Ovary (tissue), 9 donors: ENCODE results near the gene NPDC1. TPM values are rescaled to one million over a fixed set of nuclear protein-coding genes. Genes with fewer than 3 reads are reported as not detected.

Experiments
- DNase-seq, 5 donors: peaks; one replicate each; pipeline ENCODE4 v3.0.0-alpha.2; 2019 to 2020
- H3K27ac ChIP-seq, 2 donors: fragments of 200-600 bp; one replicate each; pipeline versions ENCODE4 v1.5.1 to v1.8.0; 2019 to 2022
- H3K27me3 ChIP-seq: fragments of 200-600 bp; one replicate; pipeline ENCODE4 v1.8.0; 2022
- H3K36me3 ChIP-seq: fragments of 200-600 bp; sonication (generic); one replicate; pipeline ENCODE4 v1.5.1; 2019
- H3K4me1 ChIP-seq: one replicate; pipeline ENCODE4 v1.8.1; 2013; ENCODE audit warnings: mild to moderate bottlenecking, moderate library complexity; ENCODE audit not compliant: insufficient read depth
- H3K4me3 ChIP-seq: fragments of 200-600 bp; sonication (generic); one replicate; pipeline ENCODE4 v1.5.1; 2017
- H3K9me3 ChIP-seq, 2 donors: fragments of 200-600 bp in 1 of 2; sonication (generic) in 1 of 2; one replicate each; pipeline versions ENCODE4 v1.5.1 to v1.8.1; 2013 to 2019; ENCODE audit warnings: mild to moderate bottlenecking in 1 of 2, moderate library complexity in 1 of 2
- EP300 ChIP-seq: sonication (generic); formaldehyde crosslinking; IDR thresholded peaks from one replicate; pipeline ENCODE4 v1.6.1; 2017; ENCODE audit warnings: antibody characterized with exemption
- POLR2A ChIP-seq: fragments of 450-650 bp; IDR thresholded peaks from one replicate; pipeline ENCODE4 v1.6.1; 2017; ENCODE audit warnings: antibody characterized with exemption, mild to moderate bottlenecking, moderate library complexity
- WGBS, 3 donors: extraction: QIAGEN DNeasy Blood & Tissue Kit in 1 of 3; methylation state at CpG; one replicate each; pipeline versions ENCODE4 v1.1.5 to v1.1.7; 2013 to 2017; 5-methylcytosine and 5-hydroxymethylcytosine counted together
- intact Hi-C, 4 donors: fragments of 100-400 bp; cut with DNase I; formaldehyde crosslinking; loops; one replicate each; pipeline versions ENCODE4 v1.11.0 to v1.15.1; 2022 to 2023
- polyA plus RNA-seq, 2 donors: library from polyadenylated mRNA; stranded (reverse); fragments of 200-250 nt in 1 of 2; fragments of 350-450 nt in 1 of 2; fragmentation: Illumina TruSeq in 1 of 2; extraction: RNeasy Lipid Tissue Mini Kit (QIAGEN cat#74804) in 1 of 2; gene quantifications; one replicate each; pipeline ENCODE4 v1.2.3, GENCODE V29; 2013 to 2014
- total RNA-seq, 7 donors: library from RNA; depleted of rRNA in 2 of 7; stranded (reverse); fragments of >200 nt in 2 of 7; fragmentation: NEBNext Ultra II Directional in 3 of 7; extraction: Animal tissue kit (Norgen Biotek cat#: 25700) in 3 of 7; gene quantifications; one replicate each; pipeline versions ENCODE4 v1.1.0 to v1.2.4, GENCODE V29; 2016 to 2023
- TF ChIP-seq, protein P1 (sequence below), 3 donors: fragments of 450-650 bp in 2 of 3; fragments of 200-600 bp in 1 of 3; IDR thresholded peaks; one replicate each; pipeline versions ENCODE4 v1.5.1 to v1.8.0; 2016 to 2022; ENCODE audit warnings: antibody characterized with exemption in 3 of 3, mild to moderate bottlenecking in 1 of 3
- donor health status: DM: no; HTN: no; CAD: no; lungs with moderate emphysema.
- donor health status: DM: no; HTN: no; CAD: no.
- donor health status: Bipolar disorder and iron deficiency.
- donor health status: DM: yes; HTN: yes; CAD: no.
- donor health status: DM: no; HTN: no; CAD: no.
- donor health status: DM: yes; HTN: yes; CAD: no.

NPDC1 gene
- total and polyA plus RNA-seq, 9 donors: 2.1 to 112 (median 49.9) TPM

DNA sequence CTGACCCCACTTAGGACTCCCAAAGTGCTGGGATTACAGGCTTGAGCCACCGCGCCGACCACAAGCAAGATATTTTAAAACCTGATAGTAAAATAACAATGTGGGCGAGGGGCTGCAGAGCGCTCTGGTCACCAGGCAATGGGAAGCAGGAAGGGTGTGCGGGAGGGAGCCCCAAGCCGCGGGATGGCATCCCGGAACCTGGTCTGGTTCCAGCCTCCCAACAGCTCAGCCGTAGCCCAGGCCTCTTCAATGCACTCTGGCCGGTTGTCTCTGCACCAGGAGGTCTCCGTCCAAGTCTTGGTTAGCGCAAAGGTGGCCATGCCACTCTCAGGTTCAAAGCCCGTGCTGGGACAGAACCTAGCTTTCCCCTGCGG is 30.6 kb upstream of the NPDC1 start:
- H3K27ac ChIP-seq: no peak overlapping the region

DNA sequence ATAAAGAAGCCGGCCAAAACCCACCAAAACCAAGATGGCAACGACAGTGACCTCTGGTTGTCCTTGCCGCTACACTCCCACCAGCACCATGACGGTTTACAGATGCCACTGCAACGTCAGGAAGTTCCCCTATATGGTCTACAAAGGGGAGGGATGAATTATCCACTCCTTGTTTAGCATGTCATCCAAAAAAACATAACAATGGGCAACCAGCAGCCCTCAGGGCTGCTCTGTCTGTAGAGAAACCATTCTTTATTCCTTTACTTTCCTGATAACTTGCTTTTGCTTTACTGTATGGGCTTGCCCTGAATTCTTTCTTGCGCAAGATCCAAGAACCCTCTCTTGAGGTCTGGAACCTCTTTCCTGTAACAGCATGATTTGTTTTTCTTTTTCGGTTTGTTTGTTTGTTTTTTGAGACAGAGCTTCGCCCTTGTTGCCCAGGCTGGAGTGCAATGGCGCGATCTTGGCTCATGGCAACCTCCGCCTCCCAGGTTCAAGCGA is 29.3 kb upstream of the NPDC1 start:
- H3K4me1 ChIP-seq: peaks cover 5% of the 10 kb centered on the region
- TF ChIP-seq POLR2A: no peak
- TF ChIP-seq, protein P1, sequence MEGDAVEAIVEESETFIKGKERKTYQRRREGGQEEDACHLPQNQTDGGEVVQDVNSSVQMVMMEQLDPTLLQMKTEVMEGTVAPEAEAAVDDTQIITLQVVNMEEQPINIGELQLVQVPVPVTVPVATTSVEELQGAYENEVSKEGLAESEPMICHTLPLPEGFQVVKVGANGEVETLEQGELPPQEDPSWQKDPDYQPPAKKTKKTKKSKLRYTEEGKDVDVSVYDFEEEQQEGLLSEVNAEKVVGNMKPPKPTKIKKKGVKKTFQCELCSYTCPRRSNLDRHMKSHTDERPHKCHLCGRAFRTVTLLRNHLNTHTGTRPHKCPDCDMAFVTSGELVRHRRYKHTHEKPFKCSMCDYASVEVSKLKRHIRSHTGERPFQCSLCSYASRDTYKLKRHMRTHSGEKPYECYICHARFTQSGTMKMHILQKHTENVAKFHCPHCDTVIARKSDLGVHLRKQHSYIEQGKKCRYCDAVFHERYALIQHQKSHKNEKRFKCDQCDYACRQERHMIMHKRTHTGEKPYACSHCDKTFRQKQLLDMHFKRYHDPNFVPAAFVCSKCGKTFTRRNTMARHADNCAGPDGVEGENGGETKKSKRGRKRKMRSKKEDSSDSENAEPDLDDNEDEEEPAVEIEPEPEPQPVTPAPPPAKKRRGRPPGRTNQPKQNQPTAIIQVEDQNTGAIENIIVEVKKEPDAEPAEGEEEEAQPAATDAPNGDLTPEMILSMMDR (IDR thresholded peaks at IDR 0.05): no peak
- no peak for TF ChIP-seq EP300
- no peak overlapping the region for H3K4me3 ChIP-seq
- H3K36me3 ChIP-seq: no peaks in the 10 kb centered on the region
- intact Hi-C loops: no loop called here
- no peaks in the 10 kb centered on the region for H3K27me3 ChIP-seq
- no peak for DNase-seq
- no peaks in the 10 kb centered on the region for H3K9me3 ChIP-seq
- WGBS, 3 donors: 58 to 76% (median 69%) methylated on average over 12 of the region's 12 CpGs
- no peak overlapping the region for H3K27ac ChIP-seq

More for the DNA sequence above, 30.6 kb upstream of the NPDC1 start:
- DNase-seq: no peak
- Histone ChIP-seq H3K27me3 (no peaks in the 10 kb centered on the region), H3K4me3 (no peak overlapping the region), H3K4me1 (peaks cover 5% of the 10 kb centered on the region), H3K9me3 (no peaks in the 10 kb centered on the region), H3K36me3 (no peaks in the 10 kb centered on the region)
- WGBS, 3 donors: 61 to 67% (median 67%) methylated on average over 15 of the region's 15 CpGs
- intact Hi-C loops: no loop called here
- no peak for TF ChIP-seq POLR2A
- TF ChIP-seq EP300: no peak
- TF ChIP-seq, protein P1 (IDR thresholded peaks at IDR 0.05): no peak

DNA sequence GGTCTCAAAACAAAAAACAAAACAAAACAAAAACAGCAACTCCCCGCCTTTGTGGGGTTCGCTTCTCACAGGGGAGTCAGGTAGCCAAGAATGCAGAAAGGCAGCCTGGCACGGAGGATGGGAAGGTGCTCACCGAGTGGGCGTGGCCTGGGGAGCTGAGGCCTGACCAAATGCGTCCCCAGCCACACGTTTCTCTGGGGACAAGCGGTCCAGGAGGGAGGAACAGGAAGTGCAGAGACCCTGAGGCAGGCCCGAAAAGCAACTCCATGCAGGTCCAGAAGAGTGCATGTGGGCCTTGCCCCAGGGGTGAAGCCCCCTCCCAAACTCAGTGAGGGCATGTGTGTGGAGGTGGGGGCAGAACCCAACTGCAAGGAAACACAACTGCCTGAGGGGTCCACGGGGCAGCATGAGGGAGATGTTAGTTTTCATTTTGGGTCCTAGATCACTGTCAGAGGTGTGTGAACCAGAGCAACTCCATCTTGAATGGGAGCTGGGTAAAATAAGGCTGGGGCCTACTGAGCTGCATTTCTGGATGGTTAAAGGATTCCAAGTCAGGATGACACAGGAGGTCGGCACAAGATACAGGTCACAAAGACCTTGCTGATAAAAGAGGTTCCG is 28.8 kb upstream of the NPDC1 start:
- Histone ChIP-seq H3K4me3 (no peak overlapping the region), H3K27me3 (no peaks in the 10 kb centered on the region), H3K4me1 (peaks cover 5% of the 10 kb centered on the region), H3K36me3 (no peaks in the 10 kb centered on the region), H3K27ac (no peak overlapping the region), H3K9me3 (no peaks in the 10 kb centered on the region)
- WGBS, 3 donors: 75 to 83% (median 79%) methylated on average over 12 of the region's 12 CpGs
- DNase-seq: no peak
- intact Hi-C loops: no loop called here
- TF ChIP-seq, protein P1 (IDR thresholded peaks at IDR 0.05): no peak
- TF ChIP-seq POLR2A (no peak), EP300 (no peak)

DNA sequence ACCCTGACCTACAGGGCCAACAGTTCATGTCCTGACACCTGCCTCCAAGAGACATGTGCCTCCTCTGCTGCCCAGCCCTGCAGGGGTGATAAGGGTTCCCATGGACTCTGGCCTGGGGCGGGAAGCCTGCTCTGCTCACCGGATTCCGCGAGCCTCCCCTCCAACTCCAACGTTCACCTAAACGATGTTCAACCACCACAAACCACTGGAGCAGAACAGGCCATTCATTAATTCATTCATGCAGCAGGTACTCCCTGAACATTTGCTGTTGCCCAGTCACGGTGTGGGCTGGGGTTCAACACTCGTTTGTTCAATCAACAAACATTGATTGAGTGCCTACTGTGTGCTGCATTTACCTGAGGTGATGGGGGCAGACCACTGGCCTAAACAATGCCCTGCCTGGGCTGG is 28.0 kb upstream of the NPDC1 start:
- peaks cover 5% of the 10 kb centered on the region for H3K4me1 ChIP-seq
- H3K36me3 ChIP-seq: no peaks in the 10 kb centered on the region
- TF ChIP-seq, protein P1 (IDR thresholded peaks at IDR 0.05): no peak
- no peak for TF ChIP-seq EP300
- TF ChIP-seq POLR2A: no peak
- WGBS, 3 donors: 79 to 92% (median 80%) methylated on average over 8 of the region's 8 CpGs
- H3K4me3 ChIP-seq: no peak overlapping the region
- no peak overlapping the region for H3K27ac ChIP-seq
- intact Hi-C loops: no loop called here
- H3K9me3 ChIP-seq: no peaks in the 10 kb centered on the region
- no peaks in the 10 kb centered on the region for H3K27me3 ChIP-seq
- DNase-seq: no peak
